Mucosa of descending colon (tissue), 3 donors: ENCODE data around the gene KHDRBS2. TPM values are rescaled to one million over a fixed set of nuclear protein-coding genes. Genes with fewer than 3 reads are reported as not detected.

Experiments
- ATAC-seq: fragments of 200-7000 bp; cut with Tn5 transposase; one replicate; pipeline ENCODE4 v1.9.1; 2020; ENCODE audit warnings: mild to moderate bottlenecking, moderate library complexity
- DNase-seq, 3 donors: peaks; one replicate each; pipeline ENCODE4 v3.0.0-alpha.2; 2020
- H3K36me3 ChIP-seq: fragments of 200-600 bp; one replicate; pipeline ENCODE4 v1.8.0; 2021; ENCODE audit warnings: low read depth, mild to moderate bottlenecking
- H3K4me1 ChIP-seq: fragments of 200-600 bp; one replicate; pipeline ENCODE4 v1.8.0; 2021; ENCODE audit warnings: low read depth, mild to moderate bottlenecking
- H3K4me3 ChIP-seq: fragments of 200-600 bp; one replicate; pipeline ENCODE4 v1.8.0; 2021; ENCODE audit warnings: mild to moderate bottlenecking
- H3K9me3 ChIP-seq: fragments of 200-600 bp; one replicate; pipeline ENCODE4 v1.8.0; 2021; ENCODE audit warnings: mild to moderate bottlenecking
- CTCF ChIP-seq: fragments of 200-600 bp; IDR thresholded peaks from one replicate; pipeline ENCODE4 v1.8.0; 2022; ENCODE audit warnings: antibody characterized with exemption, mild to moderate bottlenecking
- intact Hi-C, 2 donors: fragments of 100-400 bp; cut with DNase I in 1 of 2; cut with micrococcal nuclease in 1 of 2; formaldehyde crosslinking; loops; one replicate each; pipeline versions ENCODE4 v1.11.0 to v1.11.1; 2022; cut with DNase I, micrococcal nuclease
- total RNA-seq, 3 donors: library from RNA; stranded (reverse); fragmentation: NEBNext Ultra II Directional in 2 of 3; extraction: Animal tissue kit (Norgen Biotek cat#: 25700) in 2 of 3; gene quantifications; one replicate each; pipeline versions ENCODE4 v1.2.1 to v1.2.4, GENCODE V29; 2021 to 2023
- donor health status: DM: no; HTN: no; CAD: no; lungs with moderate emphysema.
- donor health status: DM: no; HTN: no; CAD: no.
- donor health status: DM: no; HTN: yes; CAD: no.

Gene KHDRBS2
- total RNA-seq, 3 donors from 2014 or later, result 0.82 to 2.9 (median 1.1) TPM

GRCh38 chr6:61869632-61870400 is 416.2 kb downstream of the KHDRBS2 start:
- intact Hi-C loops, result no loop called here
- TF ChIP-seq CTCF, result no peak
- no peak for DNase-seq
- no peak for ATAC-seq
- no peaks in the 10 kb centered on the region for H3K4me1 ChIP-seq
- no peak overlapping the region for H3K4me3 ChIP-seq
- H3K9me3 ChIP-seq, result peaks cover 21% of the 10 kb centered on the region
- H3K36me3 ChIP-seq, result no peaks in the 10 kb centered on the region

DNA sequence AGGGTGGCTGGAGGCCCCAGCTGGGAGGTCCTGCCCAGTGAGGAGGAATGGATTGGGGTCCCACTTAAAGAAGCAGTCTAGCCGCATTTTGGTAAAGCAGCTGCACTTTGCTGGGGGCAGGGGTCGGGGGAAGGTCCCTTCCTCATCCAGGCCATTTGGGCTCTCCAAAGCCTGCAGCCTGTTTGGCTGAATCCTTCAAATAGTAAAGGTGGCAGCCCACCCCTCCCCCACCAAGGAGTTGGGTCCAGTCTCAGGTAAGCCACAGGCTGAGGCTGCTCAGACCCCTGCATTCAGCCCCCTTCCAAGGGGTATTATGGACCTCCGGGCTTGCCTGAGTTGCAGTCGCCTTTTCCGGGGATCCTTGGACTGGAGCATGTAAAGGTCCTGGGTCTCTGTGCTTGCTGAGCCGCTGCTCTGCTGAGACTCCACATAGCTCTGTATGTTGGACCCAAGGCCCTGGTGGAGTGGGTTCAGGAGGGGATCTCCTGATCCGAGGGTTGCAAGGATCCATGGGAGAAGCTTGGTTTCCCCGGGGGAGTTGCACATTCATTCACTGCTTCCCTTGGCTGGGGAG is 417.4 kb downstream of the KHDRBS2 start:
- H3K4me3 ChIP-seq, result no peak overlapping the region
- no peak for ATAC-seq
- TF ChIP-seq CTCF, result no peak
- peaks cover 29% of the 10 kb centered on the region for H3K9me3 ChIP-seq
- no peaks in the 10 kb centered on the region for H3K4me1 ChIP-seq
- intact Hi-C loops, result no loop called here
- no peaks in the 10 kb centered on the region for H3K36me3 ChIP-seq
- DNase-seq, result peak in 1 of 3 donors; percentile 21

GRCh38 chr6:61867635-61868034 is 418.4 kb downstream of the KHDRBS2 start:
- intact Hi-C loops, result no loop called here
- H3K36me3 ChIP-seq, result no peaks in the 10 kb centered on the region
- DNase-seq, result peak in 1 of 3 donors; percentile 31
- H3K4me1 ChIP-seq, result no peaks in the 10 kb centered on the region
- no peak for TF ChIP-seq CTCF
- H3K4me3 ChIP-seq, result no peak overlapping the region
- no peak for ATAC-seq
- peaks cover 34% of the 10 kb centered on the region for H3K9me3 ChIP-seq

DNA sequence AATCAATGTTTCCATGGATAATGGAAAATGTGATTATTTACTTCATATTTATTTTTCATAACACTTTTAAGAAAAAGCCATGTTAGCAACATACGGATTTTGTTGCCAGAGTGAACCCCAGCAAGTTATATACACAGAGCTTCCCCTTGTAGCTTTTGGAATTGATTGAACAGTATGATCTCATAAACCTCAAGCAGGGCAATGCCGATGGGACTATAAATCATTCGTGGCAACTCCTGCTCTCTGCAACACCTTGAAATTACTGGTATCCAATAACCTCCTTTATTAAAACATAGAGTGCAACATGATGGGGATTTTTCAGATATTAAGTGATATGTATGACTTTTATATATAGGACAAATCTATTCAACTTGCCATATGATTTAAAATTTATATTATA is 428.5 kb downstream of the KHDRBS2 start:
- intact Hi-C loops, result no loop called here
- ATAC-seq, result no peak
- no peak for TF ChIP-seq CTCF

GRCh38 chr6:61841958-61842357 is 444.1 kb downstream of the KHDRBS2 start:
- TF ChIP-seq CTCF, result no peak
- H3K9me3 ChIP-seq, result no peaks in the 10 kb centered on the region
- H3K4me3 ChIP-seq, result no peak overlapping the region
- no peaks in the 10 kb centered on the region for H3K4me1 ChIP-seq
- no peaks in the 10 kb centered on the region for H3K36me3 ChIP-seq
- intact Hi-C loops, result no loop called here
- DNase-seq, result no peak
- ATAC-seq, result no peak

More for the DNA sequence above, 428.5 kb downstream of the KHDRBS2 start:
- Histone ChIP-seq H3K9me3 (peaks cover 6% of the 10 kb centered on the region), H3K4me3 (no peak overlapping the region), H3K4me1 (no peaks in the 10 kb centered on the region), H3K36me3 (no peaks in the 10 kb centered on the region)
- DNase-seq, result no peak
